K562 (cell line): ENCODE measurements around the gene LTBP2. TPM values are rescaled to one million over a fixed set of nuclear protein-coding genes. Genes with fewer than 3 reads are reported as not detected.

Experiments used
- ATAC-seq: fragments of 200-7000 bp; cut with Tn5 transposase; 3 replicates; pipeline ENCODE4 v1.9.1; 2020; ENCODE audit warnings: moderate library complexity
- BruUV-seq: library from RNA; stranded (reverse); fragments of 400-500 nt; replicated peaks from 2 replicates; lab custom pipeline; 2021; lab: Mats Ljungman, UMichigan
- CTCF ChIA-PET: fragments of 300-600 bp; formaldehyde crosslinking; extraction: SDS; loops from one replicate; lab custom pipeline; 2021; ENCODE audit warnings: low intra/inter-chr PET ratio; lab: Yijun Ruan, JAX
- POLR2A ChIA-PET: fragments of 300-600, 350-650 bp; sonication (Branson Sonifier 250); formaldehyde crosslinking; extraction: SDS; loops from one replicate; lab custom pipeline; 2021; ENCODE audit warnings: antibody characterized with exemption, inconsistent platforms; lab: Yijun Ruan, JAX
- DNase-seq, 4 experiments: peaks; one replicate each; pipeline versions ENCODE4 v3.0.0 to v3.0.0-alpha.2; 2011 to 2018; ENCODE audit warnings: low spot score in 3 of 4, mixed read lengths in 3 of 4; ENCODE audit errors: extremely low read depth in 1 of 4
- FAIRE-seq: peaks from 2 replicates; lab custom pipeline; 2011; peaks lifted over from hg19 to GRCh38; lab: Jason Lieb, UNC
- H2AFZ ChIP-seq: 2 replicates; pipeline ENCODE4 v1.6.0; 2011; ENCODE audit warnings: low read depth, low read length, control low read depth, inconsistent platforms
- H3K27ac ChIP-seq: fragments of 200-600 bp; 3 replicates; pipeline ENCODE4 v1.8.0; 2011; ENCODE audit warnings: low read depth, mild to moderate bottlenecking, control low read depth, inconsistent platforms, low read length, moderate library complexity, mixed read lengths; ENCODE audit errors: extremely low read depth
- H3K27me3 ChIP-seq, 2 experiments: fragments of 300-600 bp in 1 of 2; 2 replicates in 1 of 2; 3 replicates in 1 of 2; pipeline versions ENCODE4 v1.6.0 to v1.8.0; 2011; ENCODE audit warnings: inconsistent platforms in 2 of 2, low read length in 2 of 2, mild to moderate bottlenecking in 1 of 2, mixed read lengths in 1 of 2, moderate library complexity in 1 of 2; ENCODE audit not compliant: control insufficient read depth in 2 of 2, insufficient read depth in 2 of 2
- H3K36me3 ChIP-seq: fragments of 300-600 bp; 3 replicates; pipeline ENCODE4 v1.8.0; 2011; ENCODE audit warnings: mild to moderate bottlenecking, low read length, inconsistent platforms; ENCODE audit not compliant: control insufficient read depth, insufficient read depth
- H3K4me1 ChIP-seq, 2 experiments: fragments of 200-600 bp in 1 of 2; replicated peaks in 1 of 2; 2 replicates in 1 of 2; 3 replicates in 1 of 2; pipeline versions ENCODE4 v1.5.1 to v1.8.0; 2011; ENCODE audit warnings: inconsistent platforms in 2 of 2, low read length in 2 of 2, mild to moderate bottlenecking in 1 of 2, mixed read lengths in 1 of 2, moderate library complexity in 1 of 2; ENCODE audit not compliant: control insufficient read depth in 2 of 2, insufficient read depth in 2 of 2
- H3K4me2 ChIP-seq: 2 replicates; pipeline ENCODE4 v1.6.1; 2011; ENCODE audit warnings: low read length, control low read depth, inconsistent platforms, mixed read lengths; ENCODE audit not compliant: insufficient read depth
- H3K4me3 ChIP-seq: fragments of 200-600 bp; sonication (generic), shearing (Covaris generic); 2 replicates; pipeline ENCODE4 v1.5.1; 2016; ENCODE audit warnings: control low read depth, inconsistent platforms
- H3K79me2 ChIP-seq: fragments of 200-600 bp; 3 replicates; pipeline ENCODE4 v1.8.0; 2011; ENCODE audit warnings: low read length, inconsistent platforms; ENCODE audit not compliant: control insufficient read depth, insufficient read depth
- H3K9ac ChIP-seq, 2 experiments: 2 replicates each; pipeline versions ENCODE4 v1.6.0 to v1.6.1; 2011; ENCODE audit warnings: low read depth in 2 of 2, low read length in 2 of 2, control low read depth in 1 of 2, inconsistent platforms in 1 of 2, mild to moderate bottlenecking in 1 of 2, mixed read lengths in 1 of 2; ENCODE audit not compliant: insufficient read depth in 1 of 2
- H3K9me1 ChIP-seq: one replicate; pipeline ENCODE4 v1.6.0; 2011; ENCODE audit warnings: inconsistent platforms, mild to moderate bottlenecking, low read length, moderate library complexity; ENCODE audit not compliant: control insufficient read depth, insufficient read depth
- H3K9me3 ChIP-seq: replicated peaks from 2 replicates; pipeline ENCODE4 v1.5.1; 2011; ENCODE audit warnings: low read depth, low read length, inconsistent platforms; ENCODE audit not compliant: control insufficient read depth, insufficient read depth
- H4K20me1 ChIP-seq: replicated peaks from 2 replicates; pipeline ENCODE4 v1.6.1; 2011; ENCODE audit warnings: low read length, inconsistent platforms, mixed read lengths; ENCODE audit not compliant: control insufficient read depth, insufficient read depth
- ATF1 ChIP-seq, 2 experiments: fragments of 450-650 bp in 1 of 2; IDR thresholded peaks; 2 replicates each; pipeline ENCODE4 v1.6.1; 2016; ENCODE audit warnings: missing compliant biosample characterization in 1 of 2, missing genetic modification characterization in 1 of 2
- FOXJ2 ChIP-seq: fragments of 200-800 bp; sonication (Bioruptor generic); IDR thresholded peaks from 2 replicates; pipeline ENCODE4 v1.6.1; 2016; ENCODE audit warnings: missing genetic modification characterization, missing compliant biosample characterization
- GTF2E2 ChIP-seq: fragments of 200-800 bp; sonication (Bioruptor generic); IDR thresholded peaks from 2 replicates; pipeline ENCODE4 v1.6.1; 2016; ENCODE audit warnings: missing genetic modification characterization, missing compliant biosample characterization
- HDAC8 ChIP-seq: fragments of 450-650 bp; IDR thresholded peaks from 2 replicates; pipeline ENCODE4 v1.6.1; 2016; ENCODE audit warnings: mild to moderate bottlenecking, missing genetic modification characterization, moderate library complexity, missing compliant biosample characterization
- IFI16 ChIP-seq: fragments of 250-450 bp; sonication (Bioruptor Pico); IDR thresholded peaks from 2 replicates; pipeline ENCODE4 v2.1.2; 2022; ENCODE audit warnings: mild to moderate bottlenecking, inconsistent platforms
- MTA2 ChIP-seq: fragments of 450-650 bp; IDR thresholded peaks from 2 replicates; pipeline ENCODE4 v1.6.1; 2016; ENCODE audit warnings: low read depth
- NBN ChIP-seq: fragments of 450-650 bp; IDR thresholded peaks from 2 replicates; pipeline ENCODE4 v1.6.1; 2016; ENCODE audit warnings: low read depth, mild to moderate bottlenecking
- NFRKB ChIP-seq: fragments of 450-650 bp; IDR thresholded peaks from 2 replicates; pipeline ENCODE4 v1.6.1; 2016; ENCODE audit warnings: low read depth
- SMARCA4 ChIP-seq: fragments of 450-650 bp; IDR thresholded peaks from 2 replicates; pipeline ENCODE4 v1.6.1; 2016
- ZKSCAN3 ChIP-seq: fragments of 250-450 bp; sonication (Bioruptor Pico); IDR thresholded peaks from 2 replicates; pipeline ENCODE4 v1.4.0; 2020
- ZNF583 ChIP-seq: fragments of 250-450 bp; sonication (Bioruptor Pico); IDR thresholded peaks from 2 replicates; pipeline ENCODE4 v1.4.0; 2020
- ZNF586 ChIP-seq: fragments of 450-650 bp; formaldehyde crosslinking; conservative IDR thresholded peaks from 2 replicates; pipeline ENCODE4 v1.4.0; 2020; ENCODE audit warnings: mild to moderate bottlenecking, moderate library complexity
- ZNF764 ChIP-seq: fragments of 250-450 bp; sonication (Bioruptor Pico); IDR thresholded peaks from 2 replicates; pipeline ENCODE4 v1.4.0; 2020; ENCODE audit warnings: low read depth, mild to moderate bottlenecking, moderate library complexity
- WGBS: fragments of 100-300 bp; shearing (Covaris generic); methylation state at CpG from one replicate; pipeline ENCODE4 v1.1.6; 2016; ENCODE audit warnings: low coverage, mixed read lengths; ENCODE audit not compliant: insufficient coverage; ENCODE audit errors: missing lambda C conversion rate; 5-methylcytosine and 5-hydroxymethylcytosine counted together
- in situ Hi-C: fragments of 300-500 bp; cut with MboI; formaldehyde crosslinking; loops from 4 replicates; pipeline ENCODE4 v1.15.0; 2018; ENCODE audit warnings: inconsistent platforms, mixed read lengths
- intact Hi-C: fragments of 100-400 bp; cut with micrococcal nuclease; formaldehyde crosslinking; loops from 2 replicates; pipeline ENCODE4 v1.14.2; 2022
- polyA plus RNA-seq, 8 experiments: library from polyadenylated mRNA; depleted of rRNA in 4 of 8; stranded (reverse) in 5 of 8; unstranded in 3 of 8; fragments of >200 nt; fragmentation: Nextera tagmentation in 2 of 8; fragmentation: Illumina TruSeq in 1 of 8; extraction: Ambion mirVana in 2 of 8; extraction: Trizol in 1 of 8; gene quantifications; 2 replicates each; pipeline versions ENCODE4 v1.2.1 to v1.2.3, GENCODE V29; 2011 to 2014; ENCODE audit warnings: inconsistent platforms in 1 of 8, missing spikeins in 1 of 8
- total RNA-seq, 7 experiments: library from RNA; depleted of rRNA in 6 of 7; stranded (reverse); fragments of >200 nt in 6 of 7; fragmentation: Illumina TruSeq in 2 of 7; extraction: Trizol in 2 of 7; gene quantifications; 2 replicates each; pipeline versions ENCODE4 v1.2.1 to v1.2.3, GENCODE V29; 2011 to 2021; ENCODE audit warnings: low replicate concordance in 1 of 7
- TF ChIP-seq, protein P1 (sequence below): fragments of 250-450 bp; sonication (Bioruptor Pico); IDR thresholded peaks from 2 replicates; pipeline ENCODE4 v1.8.0; 2022; ENCODE audit warnings: inconsistent platforms, mild to moderate bottlenecking, moderate library complexity, borderline replicate concordance
- TF ChIP-seq, protein P2 (sequence below): fragments of 450-650 bp; conservative IDR thresholded peaks from 2 replicates; pipeline ENCODE4 v1.6.1; 2016; ENCODE audit warnings: missing genetic modification characterization, low read depth, mild to moderate bottlenecking, control low read depth, missing compliant biosample characterization
- TF ChIP-seq, protein P3 (sequence below): sonication (generic); formaldehyde crosslinking; IDR thresholded peaks from 2 replicates; pipeline ENCODE4 v1.4.0; 2020; ENCODE audit warnings: mild to moderate bottlenecking, missing genetic modification reagents

Gene LTBP2
- total and polyA plus RNA-seq, 9 of the 15 experiments (the other 6 are each of a cell fraction or from before 2014, with no cell fraction given) = under 0.01 to 0.18 (median 0.03) TPM; not detected in 3

DNA sequence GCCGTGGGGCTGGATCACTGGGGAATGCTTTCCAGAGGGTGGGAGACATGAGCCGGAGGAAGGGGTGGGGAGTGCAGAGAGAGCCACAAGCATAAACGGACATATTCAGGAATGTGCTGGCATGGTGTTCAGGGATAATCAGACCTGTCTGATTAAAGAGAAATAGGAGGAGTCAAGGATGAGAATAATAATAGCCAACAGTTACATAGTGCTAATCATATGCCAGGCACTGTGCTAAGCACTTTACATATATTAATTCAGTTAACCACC, 43.7 kb downstream of the LTBP2 start:
- no peak overlapping the region for H3K9ac ChIP-seq
- no peaks in the 10 kb centered on the region for H3K79me2 ChIP-seq
- no peak overlapping the region for H3K4me3 ChIP-seq
- H2AFZ ChIP-seq = no peak overlapping the region
- in situ Hi-C loops = no loop called here
- H3K4me1 ChIP-seq = no peaks in the 10 kb centered on the region; a peak in 1 of 5 replicates
- POLR2A ChIA-PET = no interaction called here
- H3K4me2 ChIP-seq = no peak overlapping the region
- no peak for ATAC-seq
- TF ChIP-seq, protein P1, sequence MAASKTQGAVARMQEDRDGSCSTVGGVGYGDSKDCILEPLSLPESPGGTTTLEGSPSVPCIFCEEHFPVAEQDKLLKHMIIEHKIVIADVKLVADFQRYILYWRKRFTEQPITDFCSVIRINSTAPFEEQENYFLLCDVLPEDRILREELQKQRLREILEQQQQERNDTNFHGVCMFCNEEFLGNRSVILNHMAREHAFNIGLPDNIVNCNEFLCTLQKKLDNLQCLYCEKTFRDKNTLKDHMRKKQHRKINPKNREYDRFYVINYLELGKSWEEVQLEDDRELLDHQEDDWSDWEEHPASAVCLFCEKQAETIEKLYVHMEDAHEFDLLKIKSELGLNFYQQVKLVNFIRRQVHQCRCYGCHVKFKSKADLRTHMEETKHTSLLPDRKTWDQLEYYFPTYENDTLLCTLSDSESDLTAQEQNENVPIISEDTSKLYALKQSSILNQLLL (CRISPR knock-in tag) = no peak
- TF ChIP-seq ZNF586 (CRISPR knock-in tag) (no peak), MTA2 (no peak), NFRKB (no peak), ZKSCAN3 (CRISPR knock-in tag) (no peak), ZNF764 (CRISPR knock-in tag) (no peak), SMARCA4 (no peak), NBN (no peak), HDAC8 (tag) (no peak), FOXJ2 (no peak), GTF2E2 (tag) (no peak), ATF1 (CRISPR knock-in tag; IDR thresholded peaks at IDR 0.05) (no peak), ATF1 (tag; IDR thresholded peaks at IDR 0.05) (no peak), ZNF583 (CRISPR knock-in tag) (no peak), IFI16 (CRISPR knock-in tag) (no peak)
- TF ChIP-seq, protein P2, sequence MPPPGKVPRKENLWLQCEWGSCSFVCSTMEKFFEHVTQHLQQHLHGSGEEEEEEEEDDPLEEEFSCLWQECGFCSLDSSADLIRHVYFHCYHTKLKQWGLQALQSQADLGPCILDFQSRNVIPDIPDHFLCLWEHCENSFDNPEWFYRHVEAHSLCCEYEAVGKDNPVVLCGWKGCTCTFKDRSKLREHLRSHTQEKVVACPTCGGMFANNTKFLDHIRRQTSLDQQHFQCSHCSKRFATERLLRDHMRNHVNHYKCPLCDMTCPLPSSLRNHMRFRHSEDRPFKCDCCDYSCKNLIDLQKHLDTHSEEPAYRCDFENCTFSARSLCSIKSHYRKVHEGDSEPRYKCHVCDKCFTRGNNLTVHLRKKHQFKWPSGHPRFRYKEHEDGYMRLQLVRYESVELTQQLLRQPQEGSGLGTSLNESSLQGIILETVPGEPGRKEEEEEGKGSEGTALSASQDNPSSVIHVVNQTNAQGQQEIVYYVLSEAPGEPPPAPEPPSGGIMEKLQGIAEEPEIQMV (tag) = no peak
- TF ChIP-seq, protein P3, sequence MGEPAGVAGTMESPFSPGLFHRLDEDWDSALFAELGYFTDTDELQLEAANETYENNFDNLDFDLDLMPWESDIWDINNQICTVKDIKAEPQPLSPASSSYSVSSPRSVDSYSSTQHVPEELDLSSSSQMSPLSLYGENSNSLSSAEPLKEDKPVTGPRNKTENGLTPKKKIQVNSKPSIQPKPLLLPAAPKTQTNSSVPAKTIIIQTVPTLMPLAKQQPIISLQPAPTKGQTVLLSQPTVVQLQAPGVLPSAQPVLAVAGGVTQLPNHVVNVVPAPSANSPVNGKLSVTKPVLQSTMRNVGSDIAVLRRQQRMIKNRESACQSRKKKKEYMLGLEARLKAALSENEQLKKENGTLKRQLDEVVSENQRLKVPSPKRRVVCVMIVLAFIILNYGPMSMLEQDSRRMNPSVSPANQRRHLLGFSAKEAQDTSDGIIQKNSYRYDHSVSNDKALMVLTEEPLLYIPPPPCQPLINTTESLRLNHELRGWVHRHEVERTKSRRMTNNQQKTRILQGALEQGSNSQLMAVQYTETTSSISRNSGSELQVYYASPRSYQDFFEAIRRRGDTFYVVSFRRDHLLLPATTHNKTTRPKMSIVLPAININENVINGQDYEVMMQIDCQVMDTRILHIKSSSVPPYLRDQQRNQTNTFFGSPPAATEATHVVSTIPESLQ (CRISPR knock-in tag) = no peak
- TF ChIP-seq, all 486 proteins: peak for 0
- no peak for FAIRE-seq
- DNase-seq = no peak
- Histone ChIP-seq H3K9me1 (no peaks in the 10 kb centered on the region), H3K27me3 (peaks cover 7 to 49% of the 10 kb centered on the region in 2 experiments; a peak in 4 of 5 replicates), H4K20me1 (no peaks in the 10 kb centered on the region; the same call in 1 of the 2 replicates), H3K9me3 (no peaks in the 10 kb centered on the region), H3K36me3 (no peaks in the 10 kb centered on the region), H3K27ac (no peak overlapping the region)
- CTCF ChIA-PET = no interaction called here
- no TSS peak for BruUV-seq
- intact Hi-C loops = no loop called here
- 0% methylated on average over 1 of the region's 3 CpGs for whole genome bisulfite sequencing
